Measurements from ENCODE around the gene L3MBTL4.
"Not testable (repeated sequence)": the region's sequence is repeated elsewhere in the genome, so short reads cannot be mapped to it uniquely, and the experiment has no call there.

Gene L3MBTL4

GRCh38 chr18:6406910-6407470, 7.7 kb downstream of the L3MBTL4 start:
- DNase-seq: peak in 1 of 56 donors; percentile 16

GRCh38 chr18:6406075-6406909, 8.4 kb downstream of the L3MBTL4 start:
- DNase-seq: no peak

GRCh38 chr18:6405237-6406074, 9.3 kb downstream of the L3MBTL4 start:
- DNase-seq: peak in 7 of 56 donors; percentile 5 to 27 (median 22)

- DNase-seq: no peak
Measured at GRCh38 chr18:6404834-6405233, 9.9 kb downstream of the L3MBTL4 start.

DNA sequence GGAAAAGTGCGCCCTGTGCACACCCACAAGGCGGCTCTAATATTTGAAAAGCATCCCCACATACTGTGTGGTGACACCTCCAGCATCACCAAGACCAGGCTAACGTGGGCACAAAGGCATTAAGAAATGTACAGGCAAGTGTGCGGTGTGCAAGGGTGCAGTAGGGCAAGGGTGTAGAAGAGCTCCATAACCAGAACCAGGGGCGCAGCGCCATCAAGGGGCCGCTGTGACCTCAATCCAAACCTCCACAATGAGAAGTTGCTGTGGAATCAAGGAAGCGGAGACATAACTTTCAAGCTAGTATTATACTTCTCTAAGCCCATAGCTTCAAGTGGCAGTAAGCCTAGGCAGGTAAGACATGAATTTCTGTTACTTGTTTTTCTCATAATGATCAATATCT, 13.0 kb downstream of the L3MBTL4 start:
- peak in 2 of 56 donors; percentile 8 to 35 for DNase-seq

DNA sequence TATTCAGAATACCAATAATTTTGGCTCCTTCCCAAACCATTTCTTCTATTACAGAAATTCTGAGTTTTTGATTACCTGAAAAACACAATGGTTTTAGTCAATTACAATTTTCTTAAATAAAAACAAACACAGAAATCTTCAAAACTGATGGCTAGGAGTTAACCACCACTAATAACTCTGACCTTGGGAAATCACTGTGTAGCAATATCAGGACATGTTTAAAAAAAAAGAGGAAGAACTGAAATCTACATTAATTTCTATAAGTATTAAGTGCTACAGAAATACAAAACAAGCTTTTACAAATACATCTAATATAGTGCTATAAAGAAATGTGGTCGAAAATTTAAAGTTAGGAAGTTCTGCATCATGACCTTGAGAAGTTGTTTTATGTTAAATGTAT, 14.9 kb downstream of the L3MBTL4 start:
- no peak for DNase-seq

- DNase-seq: no peak
Measured at GRCh38 chr18:6397931-6398566, 16.7 kb downstream of the L3MBTL4 start.

DNA sequence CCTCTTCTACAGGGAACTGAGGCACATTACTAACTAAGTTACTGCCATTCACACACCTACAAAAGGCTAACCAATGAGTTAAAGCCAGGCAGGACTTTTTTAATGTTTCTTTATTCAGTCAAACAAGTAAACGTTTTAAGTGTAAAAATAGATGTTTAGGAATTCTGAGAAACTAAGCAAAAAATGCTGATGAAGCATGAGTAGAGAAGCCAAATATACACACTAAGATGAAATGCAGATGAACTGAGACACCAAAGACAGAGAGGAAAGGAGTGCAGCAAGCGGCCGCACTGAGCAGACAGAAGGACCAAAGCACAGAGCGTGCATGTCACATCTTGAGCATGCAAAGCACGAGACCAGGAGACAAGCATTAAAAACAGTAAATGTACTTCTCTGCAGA, 17.9 kb downstream of the L3MBTL4 start:
- DNase-seq: no peak

DNA sequence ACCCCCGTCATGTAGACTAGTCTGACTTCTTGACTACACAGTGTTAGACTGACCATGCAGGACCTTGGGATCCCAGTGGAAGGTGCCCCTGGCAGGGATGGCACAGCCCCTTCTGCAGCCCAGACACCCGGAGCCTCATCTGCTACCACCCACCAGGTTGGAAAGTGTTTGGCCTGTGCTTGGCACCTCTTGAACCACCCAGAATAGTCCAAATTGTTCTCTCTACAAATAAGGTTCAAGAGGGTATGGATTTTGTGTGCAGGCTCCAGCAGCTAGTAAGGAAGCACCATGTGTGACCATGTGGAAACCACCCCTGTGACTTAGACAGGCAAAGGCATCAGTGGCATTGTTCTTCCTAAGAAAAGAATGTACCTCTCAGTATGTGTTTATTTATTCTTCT, 18.4 kb downstream of the L3MBTL4 start:
- no peak for DNase-seq

DNA sequence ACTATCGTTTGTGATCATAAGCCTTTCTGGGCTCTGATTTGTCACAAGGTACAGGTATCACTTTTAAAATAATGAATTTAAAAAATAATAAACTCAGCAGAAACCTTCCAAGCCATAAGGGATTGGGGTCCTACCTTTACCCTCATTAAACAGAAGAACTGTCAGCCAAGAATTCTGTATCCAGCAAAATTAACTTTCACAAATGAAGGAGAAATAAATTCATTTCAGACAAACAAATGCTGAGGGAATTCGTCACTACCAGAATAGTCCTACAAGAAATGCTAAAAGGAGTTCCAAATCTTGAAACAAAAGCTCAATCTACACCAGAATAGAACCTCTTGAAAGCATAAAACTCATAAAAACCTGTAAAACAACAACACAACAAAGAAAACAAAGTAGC, 25.7 kb downstream of the L3MBTL4 start:
- no peak for DNase-seq

DNA sequence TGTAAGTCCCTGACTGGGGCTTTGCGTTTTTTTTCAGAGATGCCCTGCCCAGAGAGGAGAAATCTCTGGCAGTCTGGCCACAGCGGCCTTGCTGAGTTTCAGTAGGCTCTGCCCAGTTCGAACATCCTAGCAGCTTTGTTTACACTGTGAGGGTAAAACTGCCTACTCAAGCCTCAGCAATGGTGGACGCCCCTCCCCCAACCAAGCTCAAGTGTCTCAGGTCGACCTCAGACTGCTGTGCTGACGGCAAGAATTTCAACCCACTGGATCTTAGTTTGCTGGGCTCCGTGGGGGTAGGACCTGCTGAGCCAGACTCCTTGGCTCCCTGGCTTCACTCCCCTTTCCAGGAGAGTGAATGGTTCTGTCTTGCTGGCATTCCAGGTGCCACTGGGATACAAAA, 31.7 kb downstream of the L3MBTL4 start:
- DNase-seq: no peak

- DNase-seq: not testable (repeated sequence)
Measured at GRCh38 chr18:6377473-6377872, 37.2 kb downstream of the L3MBTL4 start.

DNA sequence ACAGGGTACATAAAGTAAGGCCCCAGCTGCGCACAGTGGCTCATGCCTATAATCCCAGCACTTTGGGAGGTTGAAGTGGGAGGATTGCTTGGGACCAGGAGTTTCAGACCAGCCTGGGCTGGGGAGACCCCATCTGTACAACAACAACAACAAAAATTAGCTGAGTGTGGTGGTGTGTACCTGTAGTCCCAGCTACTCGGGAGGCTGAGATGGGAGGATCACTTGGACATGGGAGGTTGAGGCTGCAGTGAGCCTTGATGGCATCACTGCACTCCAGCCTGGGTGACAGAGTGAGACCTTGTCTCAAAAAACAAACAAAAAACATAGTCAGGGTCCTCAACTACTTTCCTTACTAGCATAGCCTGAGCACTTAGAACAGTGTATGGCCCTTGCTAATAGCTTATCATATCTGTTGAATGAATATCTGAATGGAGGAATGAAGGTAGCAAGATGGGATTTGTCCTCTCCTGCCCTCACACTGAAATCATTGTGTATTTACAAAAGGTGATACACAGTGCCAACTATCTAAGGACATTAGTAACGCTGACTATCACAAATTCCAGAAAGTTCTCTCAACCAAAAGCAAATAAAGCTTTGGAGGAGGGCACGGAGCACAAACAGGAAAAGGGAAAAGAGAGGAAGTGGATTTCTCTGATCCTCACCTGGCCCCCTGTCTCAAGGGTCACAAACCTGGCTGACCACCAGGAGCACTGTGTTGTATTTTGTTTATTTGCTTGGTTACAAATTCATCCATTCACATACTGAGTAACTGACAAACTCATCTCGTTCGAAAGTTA, 38.1 kb downstream of the L3MBTL4 start:
- no peak for DNase-seq

DNA sequence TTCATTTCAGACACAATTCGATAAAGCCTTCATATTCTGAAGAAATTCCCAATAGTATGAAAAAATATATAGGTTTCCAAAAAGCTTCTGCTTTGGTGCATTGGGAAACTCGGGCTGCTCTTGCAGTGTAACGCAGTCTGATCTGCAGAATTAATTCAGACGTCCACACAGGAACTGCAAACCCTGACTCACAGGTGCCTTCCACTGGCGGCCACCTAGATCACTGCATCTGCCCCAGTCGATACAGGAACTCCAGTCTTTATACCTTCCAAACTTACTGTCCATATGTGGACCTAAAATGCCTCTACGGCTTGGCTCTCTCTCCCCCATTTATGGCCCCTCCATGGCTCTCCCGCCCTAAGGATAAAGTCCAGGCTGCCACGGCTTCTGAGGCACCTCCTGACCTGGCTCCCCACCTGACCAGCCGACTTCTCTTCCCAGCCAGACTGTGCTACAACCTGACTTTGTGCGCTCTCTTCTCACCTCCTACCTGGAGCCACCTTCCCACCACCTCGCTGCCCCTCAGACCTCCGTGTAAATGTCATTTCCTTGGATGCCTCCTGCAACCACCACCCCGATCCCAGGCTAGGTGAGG, 39.7 kb downstream of the L3MBTL4 start:
- no peak for DNase-seq

GRCh38 chr18:6374340-6374739, 40.4 kb downstream of the L3MBTL4 start:
- DNase-seq: no peak

GRCh38 chr18:6373187-6373586, 41.5 kb downstream of the L3MBTL4 start:
- no peak for DNase-seq

DNA sequence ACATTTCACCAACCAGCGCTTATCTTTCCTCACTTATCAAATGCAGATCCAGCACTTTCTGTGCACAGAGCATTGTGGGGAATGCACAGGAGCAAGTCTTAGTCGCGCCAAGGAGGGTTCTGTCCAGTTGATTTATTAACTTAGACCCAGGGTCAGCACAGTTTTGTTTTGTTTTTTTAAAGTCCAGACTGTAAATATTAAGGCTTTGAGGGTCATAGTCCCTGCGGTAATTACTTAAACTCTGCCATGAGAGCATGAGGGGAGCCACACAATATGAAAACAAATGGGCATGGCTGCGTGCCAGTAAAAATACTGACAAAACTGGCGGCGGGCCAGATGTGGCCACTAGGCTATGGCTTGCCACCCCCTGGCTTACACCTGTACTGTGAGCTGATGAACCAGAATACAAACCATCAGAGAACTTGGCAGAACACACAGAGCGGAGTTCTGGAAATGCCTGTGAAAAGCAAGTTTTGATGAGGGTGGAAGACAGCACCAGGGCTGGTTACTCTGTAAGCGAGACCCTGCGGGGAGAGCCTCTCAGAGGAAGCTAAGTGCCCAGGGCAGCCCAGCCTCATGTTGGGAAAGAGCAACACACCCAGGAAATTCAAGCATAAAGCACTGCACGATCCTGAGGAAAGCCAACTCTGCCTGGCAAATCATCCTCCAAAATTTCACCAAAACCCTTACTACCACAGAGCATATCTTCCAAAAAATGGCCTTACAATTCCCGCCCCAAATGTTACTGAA, 43.6 kb downstream of the L3MBTL4 start:
- DNase-seq: peak in 1 of 56 donors; percentile 30

GRCh38 chr18:6370410-6370809, 44.3 kb downstream of the L3MBTL4 start:
- DNase-seq: no peak

- DNase-seq: no peak
Measured at GRCh38 chr18:6368017-6368416, 46.7 kb downstream of the L3MBTL4 start.

- DNase-seq: no peak
Measured at GRCh38 chr18:6367208-6367607, 47.5 kb downstream of the L3MBTL4 start.

Data from nucleus accumbens (tissue), 56 donors.